ENCODE data around the gene PHACTR3. TPM values are rescaled to one million over a fixed set of nuclear protein-coding genes. Genes with fewer than 3 reads are reported as not detected.

PHACTR3 gene
- total RNA-seq, 1 donor from 2014 or later: 1.1 TPM

- DNase-seq (ENCODE audit: low spot score, unreplicated experiment): no peak
These were observed 127.0 kb downstream of the PHACTR3 start for GRCh38 chr20:59731376-59731775.

GRCh38 chr20:59733351-59733750 is 129.0 kb downstream of the PHACTR3 start:
- H3K27me3 Mint-ChIP-seq: peaks cover 13% of the 10 kb centered on the region
- H3K27ac Mint-ChIP-seq: no peak overlapping the region
- H3K36me3 Mint-ChIP-seq (ENCODE audit: insufficient read depth): no peaks in the 10 kb centered on the region
- peaks cover 1% of the 10 kb centered on the region for H3K4me1 Mint-ChIP-seq (ENCODE audit: low read depth)
- no peaks in the 10 kb centered on the region for H3K9me3 Mint-ChIP-seq (ENCODE audit: low read depth)
- no peak for DNase-seq (ENCODE audit: low spot score, unreplicated experiment)
- H3K4me3 Mint-ChIP-seq (ENCODE audit: low read depth): no peak overlapping the region
- TF ChIP-seq CTCF (IDR thresholded peaks at IDR 0.05; ENCODE audit: unreplicated experiment): no peak

More at GRCh38 chr20:59731376-59731775, 127.0 kb downstream of the PHACTR3 start:
- no peaks in the 10 kb centered on the region for H3K36me3 Mint-ChIP-seq (ENCODE audit: insufficient read depth)
- H3K4me1 Mint-ChIP-seq (ENCODE audit: low read depth): peaks cover 1% of the 10 kb centered on the region
- H3K4me3 Mint-ChIP-seq (ENCODE audit: low read depth): no peak overlapping the region
- peaks cover 4% of the 10 kb centered on the region for H3K27me3 Mint-ChIP-seq
- no peak for TF ChIP-seq CTCF (IDR thresholded peaks at IDR 0.05; ENCODE audit: unreplicated experiment)
- H3K9me3 Mint-ChIP-seq (ENCODE audit: low read depth): no peaks in the 10 kb centered on the region
- no peak overlapping the region for H3K27ac Mint-ChIP-seq

- Mint-ChIP-seq H3K4me3 (ENCODE audit: low read depth) (no peak overlapping the region), H3K36me3 (ENCODE audit: insufficient read depth) (no peaks in the 10 kb centered on the region), H3K27me3 (peaks cover 17% of the 10 kb centered on the region), H3K4me1 (ENCODE audit: low read depth) (peaks cover 1% of the 10 kb centered on the region), H3K9me3 (ENCODE audit: low read depth) (no peaks in the 10 kb centered on the region), H3K27ac (no peak overlapping the region)
- DNase-seq (ENCODE audit: low spot score, unreplicated experiment): peak; percentile 1
- no peak for TF ChIP-seq CTCF (IDR thresholded peaks at IDR 0.05; ENCODE audit: unreplicated experiment)
These were observed 131.1 kb downstream of the PHACTR3 start for GRCh38 chr20:59735486-59735885.

GRCh38 chr20:59735917-59736316 is 131.6 kb downstream of the PHACTR3 start:
- peak; percentile 6 for DNase-seq (ENCODE audit: low spot score, unreplicated experiment)
- Mint-ChIP-seq H3K4me3 (ENCODE audit: low read depth) (no peak overlapping the region), H3K9me3 (ENCODE audit: low read depth) (no peaks in the 10 kb centered on the region), H3K27me3 (peaks cover 17% of the 10 kb centered on the region), H3K36me3 (ENCODE audit: insufficient read depth) (no peaks in the 10 kb centered on the region), H3K27ac (no peak overlapping the region), H3K4me1 (ENCODE audit: low read depth) (peaks cover 1% of the 10 kb centered on the region)
- no peak for TF ChIP-seq CTCF (IDR thresholded peaks at IDR 0.05; ENCODE audit: unreplicated experiment)

GRCh38 chr20:59736366-59736765 is 132.0 kb downstream of the PHACTR3 start:
- DNase-seq (ENCODE audit: low spot score, unreplicated experiment): no peak
- no peak for TF ChIP-seq CTCF (IDR thresholded peaks at IDR 0.05; ENCODE audit: unreplicated experiment)
- H3K4me3 Mint-ChIP-seq (ENCODE audit: low read depth): no peak overlapping the region
- no peaks in the 10 kb centered on the region for H3K9me3 Mint-ChIP-seq (ENCODE audit: low read depth)
- H3K27ac Mint-ChIP-seq: no peak overlapping the region
- H3K27me3 Mint-ChIP-seq: peaks cover 17% of the 10 kb centered on the region
- H3K36me3 Mint-ChIP-seq (ENCODE audit: insufficient read depth): no peaks in the 10 kb centered on the region
- peaks cover 1% of the 10 kb centered on the region for H3K4me1 Mint-ChIP-seq (ENCODE audit: low read depth)

Data from progenitor cell of endocrine pancreas (in vitro differentiated cells).